ENCODE results near the gene RPRD2. TPM values are rescaled to one million over a fixed set of nuclear protein-coding genes. Genes with fewer than 3 reads are reported as not detected.

RPRD2 gene
- total and polyA plus RNA-seq, 9 of the 15 experiments (the other 6 are each of a cell fraction or from before 2014, with no cell fraction given), result 1.5 to 21.6 (median 7.7) TPM

- TF ChIP-seq PRDM10 (IDR thresholded peaks at IDR 0.05; ENCODE audit: partially characterized antibody) (peak; percentile 68), USF1 (CRISPR knock-in tag; IDR thresholded peaks at IDR 0.05) (peak; percentile 53), RBM39 (optimal IDR thresholded peaks at IDR 0.05; ENCODE audit: low read depth, low read length) (no peak), BHLHE40 (IDR thresholded peaks at IDR 0.05; ENCODE audit: low read length) (0 out of 2 replicates have a peak, but pooled peaks have one; percentile 40), MEIS2 (IDR thresholded peaks at IDR 0.05; ENCODE audit: partially characterized antibody) (peak; percentile 92), RB1 (IDR thresholded peaks at IDR 0.05; ENCODE audit: low read depth) (peak; percentile 65), ZNF780A (CRISPR knock-in tag; IDR thresholded peaks at IDR 0.05) (no peak), MAZ (CRISPR knock-in tag; conservative IDR thresholded peaks at IDR 0.05 in 1 of 2, IDR thresholded peaks at IDR 0.05 in 1 of 2) (peak; percentile 50 to 51; a peak in 3 of 4 replicates), POLR2G (IDR thresholded peaks at IDR 0.05; ENCODE audit: low read depth, low read length) (peak; percentile 81), RAD51 (IDR thresholded peaks at IDR 0.05; ENCODE audit: borderline replicate concordance, low read depth) (0 out of 2 replicates have a peak, but pooled peaks have one; percentile 2), ZFX (CRISPR knock-in tag; IDR thresholded peaks at IDR 0.05) (peak; percentile 90), TAL1 (IDR thresholded peaks at IDR 0.05) (no peak), NUFIP1 (IDR thresholded peaks at IDR 0.05; ENCODE audit: partially characterized antibody) (no peak), THAP7 (CRISPR knock-in tag; IDR thresholded peaks at IDR 0.05) (no peak), ZNF212 (CRISPR knock-in tag; IDR thresholded peaks at IDR 0.05) (no peak), POLR2A (conservative IDR thresholded peaks at IDR 0.05) (peak; percentile 72), RBM17 (IDR thresholded peaks at IDR 0.05; ENCODE audit: borderline replicate concordance, low read depth, low read length) (no peak), HNRNPLL (IDR thresholded peaks at IDR 0.05; ENCODE audit: low read depth, low read length, poor library complexity, severe bottlenecking) (no peak), HMGN3 (IDR thresholded peaks at IDR 0.05; ENCODE audit: borderline replicate concordance, extremely low read depth, insufficient read length, low read depth, low read length) (peak; percentile 59), SRF (CRISPR knock-in tag; IDR thresholded peaks at IDR 0.05) (peak in 1 of 2 experiments; percentile 53; a peak in 1 of 4 replicates), SFPQ (IDR thresholded peaks at IDR 0.05; ENCODE audit: low read depth, low read length) (no peak)
These were observed 151.5 kb downstream of the RPRD2 start, which contains the start of gene FALEC (continued) for GRCh38 chr1:150515328-150516049.
